HG03378 (cell line): ENCODE measurements around the gene RAPGEF1.
"Not testable (repeated sequence)": the region's sequence is repeated elsewhere in the genome, so short reads cannot be mapped to it uniquely, and the experiment has no call there.

Experiments used
- ATAC-seq: cut with Tn5 transposase; IDR thresholded peaks from one replicate; pipeline ENCODE4 v1.9.1; 2021; ENCODE audit warnings: mild to moderate bottlenecking, moderate library complexity; ENCODE audit not compliant: unreplicated experiment

RAPGEF1 gene

DNA sequence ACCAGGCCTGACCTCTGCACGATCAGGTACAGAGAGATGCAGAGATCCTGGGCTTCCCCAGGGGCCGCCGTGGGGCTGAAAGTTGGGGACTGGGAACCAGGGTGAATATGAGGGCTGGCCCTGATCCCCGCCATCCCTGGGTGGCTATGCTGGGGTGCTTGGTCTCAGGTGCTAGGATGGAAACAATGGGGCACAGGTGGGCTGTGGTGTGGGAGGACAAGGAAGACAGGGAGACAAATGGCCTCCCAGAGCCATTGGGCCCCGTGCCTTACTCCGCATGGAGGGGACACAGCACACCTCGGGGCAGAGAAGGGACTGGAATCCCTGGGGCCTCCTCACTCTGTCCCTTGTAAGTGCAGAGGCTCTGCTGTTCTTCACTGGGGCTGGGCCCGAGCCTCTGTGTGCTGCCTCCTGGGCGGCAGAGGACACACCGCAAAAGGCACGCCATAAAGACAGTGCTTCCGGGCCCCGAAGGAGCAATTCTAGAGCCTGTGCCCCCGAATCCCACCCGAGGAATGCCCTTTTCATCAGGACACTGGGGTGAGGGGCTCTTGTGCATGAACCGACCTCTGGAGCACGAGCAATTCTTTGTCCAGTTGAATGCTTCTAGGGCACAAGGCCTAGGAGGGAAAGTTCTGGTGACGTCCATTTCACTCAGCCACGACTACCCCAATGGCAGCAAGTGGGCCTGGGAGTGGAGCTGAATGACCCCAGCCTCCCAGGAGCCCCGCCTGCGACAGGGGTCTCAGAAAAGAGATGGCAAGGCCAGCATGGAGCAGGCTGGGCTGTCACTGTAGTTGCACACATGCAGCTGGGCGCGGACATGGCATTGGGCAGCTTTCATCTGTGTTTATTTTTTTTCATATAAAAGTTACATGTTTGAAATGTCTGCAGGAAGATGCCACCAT is 163.7 kb downstream of the RAPGEF1 start:
- ATAC-seq = no peak

DNA sequence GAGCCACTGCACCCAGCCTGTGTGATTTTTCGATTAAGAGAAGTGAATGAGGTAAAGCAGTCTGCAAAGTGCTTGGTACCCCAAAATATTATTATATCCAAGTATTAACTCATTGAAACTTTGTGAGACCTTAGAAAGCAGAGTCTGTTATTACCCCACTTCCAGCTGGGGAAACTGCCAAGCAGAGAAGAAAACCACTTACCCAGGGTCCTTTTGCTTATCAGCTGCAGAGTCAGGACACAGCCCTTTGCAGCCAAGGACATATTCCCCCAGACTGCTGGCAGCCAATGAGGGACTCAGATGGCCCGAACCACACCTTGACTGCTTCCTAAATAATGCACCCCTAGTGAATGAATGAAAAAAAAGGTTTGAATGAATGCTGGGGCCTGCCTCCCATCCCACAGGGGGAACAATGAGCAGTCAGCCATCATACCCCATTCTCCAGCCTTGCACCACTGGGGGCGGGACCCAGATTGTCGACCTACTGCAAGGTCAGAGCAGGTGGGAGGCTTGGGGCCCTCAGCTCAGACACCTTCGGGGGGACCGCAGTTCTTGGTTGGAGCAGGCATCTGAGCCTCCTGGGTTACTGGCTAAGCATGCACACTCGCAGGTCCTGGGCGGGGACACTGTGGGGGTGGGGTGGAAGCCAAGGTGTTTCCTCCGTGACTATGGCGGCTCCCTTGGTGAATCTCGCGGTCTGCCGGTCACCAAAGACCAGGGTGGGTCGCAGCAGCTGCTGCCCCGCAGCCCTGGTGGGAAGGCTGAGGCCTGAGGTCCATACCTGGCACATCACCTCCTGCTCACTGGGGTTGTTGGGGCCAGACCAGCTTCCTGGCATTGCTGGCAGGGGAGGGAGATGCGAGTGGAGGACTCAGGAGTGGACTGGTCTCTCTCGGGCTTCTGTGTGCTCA is 164.9 kb downstream of the RAPGEF1 start:
- no peak for ATAC-seq

DNA sequence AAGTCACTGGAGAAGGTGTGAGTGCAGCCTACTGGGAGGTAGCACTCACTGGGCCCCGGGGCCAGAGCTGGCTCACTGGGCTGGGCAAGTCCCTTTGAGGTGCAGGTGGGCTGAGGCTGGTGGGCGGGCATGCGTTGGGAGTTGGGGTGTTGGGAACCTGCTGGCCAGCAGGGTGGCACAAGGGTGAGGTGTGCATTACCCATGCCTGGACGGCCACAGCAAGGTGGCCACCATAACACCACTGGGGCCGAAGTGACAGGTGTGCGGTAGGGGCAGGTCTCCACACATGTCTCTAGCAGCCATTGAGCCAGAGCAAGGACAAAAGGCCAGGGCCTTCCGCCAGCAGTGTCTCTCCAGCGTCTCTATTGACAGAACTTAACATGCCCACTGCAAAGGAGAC is 172.0 kb downstream of the RAPGEF1 start:
- no peak for ATAC-seq

DNA sequence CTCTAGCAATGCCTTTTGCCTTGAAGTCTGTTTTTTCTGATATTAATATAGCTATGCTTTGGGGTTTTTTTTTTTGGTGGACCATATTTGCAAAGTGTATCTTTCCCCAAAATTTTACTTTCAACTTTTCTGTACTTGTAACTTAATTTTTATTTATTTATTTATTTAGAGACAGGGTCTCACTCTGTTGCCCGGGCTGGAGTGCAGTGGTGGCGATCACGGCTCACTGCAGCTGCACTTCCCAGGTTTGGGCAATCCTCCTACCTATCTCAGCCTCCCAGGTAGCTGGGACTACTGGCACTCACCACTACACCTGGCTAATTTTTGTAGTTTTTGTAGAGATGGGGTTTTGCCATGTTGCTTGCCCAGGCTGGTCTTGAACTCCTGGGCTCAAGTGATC is 173.7 kb downstream of the RAPGEF1 start:
- ATAC-seq = no peak

DNA sequence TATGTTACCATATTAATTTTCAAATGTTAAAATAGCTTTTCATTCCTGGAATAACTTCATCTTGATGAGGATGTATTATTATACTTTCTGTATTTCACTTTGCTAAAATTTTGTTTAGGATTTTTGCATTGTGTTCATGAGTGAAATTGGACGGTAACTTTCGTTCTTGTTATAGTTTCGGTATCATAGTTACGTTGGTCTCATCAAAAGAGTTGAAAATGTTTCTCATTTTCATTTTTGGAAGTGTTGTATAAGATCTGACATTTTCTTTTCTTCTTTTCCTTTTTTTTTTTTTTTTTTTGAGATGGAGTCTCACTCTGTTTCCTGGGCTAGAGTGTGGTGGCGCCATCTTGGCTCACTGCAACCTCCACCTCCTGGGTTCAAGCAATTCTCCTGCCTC is 174.5 kb downstream of the RAPGEF1 start:
- no peak for ATAC-seq

DNA sequence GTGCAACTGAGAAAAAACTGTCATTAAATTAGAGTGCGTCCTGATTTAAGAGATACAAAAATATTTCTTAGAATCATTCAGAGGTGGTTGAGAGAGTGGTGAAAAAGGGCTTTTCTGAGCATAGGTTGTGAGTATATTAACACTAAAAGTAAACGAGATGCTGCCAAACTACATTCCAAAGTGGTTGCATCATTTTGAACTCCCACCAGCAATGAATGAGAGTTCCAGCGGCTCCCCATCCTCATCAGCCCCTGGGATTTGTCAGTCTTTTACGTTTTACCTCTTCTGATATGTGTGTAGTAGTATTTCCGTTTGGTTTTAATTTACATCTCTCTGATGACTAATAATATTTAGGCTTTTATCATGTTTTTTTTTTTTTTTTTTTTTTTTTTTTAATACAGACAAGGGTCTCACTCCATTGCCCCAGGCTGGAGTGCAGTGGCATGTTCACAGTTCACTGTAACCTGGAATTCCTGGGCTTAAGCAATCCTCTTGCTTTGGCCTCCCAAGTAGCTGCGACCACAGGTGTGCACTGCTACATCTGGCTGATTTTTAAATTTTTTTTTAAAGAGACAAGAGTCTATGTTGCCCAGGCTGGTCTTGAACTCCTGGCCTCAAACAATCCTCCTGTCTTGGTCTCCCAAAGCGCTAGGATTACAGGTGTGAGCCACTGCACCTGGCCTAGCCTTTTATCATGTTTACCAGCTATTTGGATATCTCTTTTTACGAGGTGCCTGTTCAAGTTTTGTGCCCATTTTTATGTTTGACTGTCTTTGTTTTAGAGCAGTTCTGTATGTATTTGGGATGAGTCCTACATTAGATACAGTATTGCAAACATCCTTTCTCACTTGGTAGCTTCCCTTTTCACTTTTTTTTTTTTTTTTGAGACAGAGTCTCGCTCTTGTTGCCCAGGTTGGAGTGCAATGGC is 177.6 kb downstream of the RAPGEF1 start:
- ATAC-seq = no peak

DNA sequence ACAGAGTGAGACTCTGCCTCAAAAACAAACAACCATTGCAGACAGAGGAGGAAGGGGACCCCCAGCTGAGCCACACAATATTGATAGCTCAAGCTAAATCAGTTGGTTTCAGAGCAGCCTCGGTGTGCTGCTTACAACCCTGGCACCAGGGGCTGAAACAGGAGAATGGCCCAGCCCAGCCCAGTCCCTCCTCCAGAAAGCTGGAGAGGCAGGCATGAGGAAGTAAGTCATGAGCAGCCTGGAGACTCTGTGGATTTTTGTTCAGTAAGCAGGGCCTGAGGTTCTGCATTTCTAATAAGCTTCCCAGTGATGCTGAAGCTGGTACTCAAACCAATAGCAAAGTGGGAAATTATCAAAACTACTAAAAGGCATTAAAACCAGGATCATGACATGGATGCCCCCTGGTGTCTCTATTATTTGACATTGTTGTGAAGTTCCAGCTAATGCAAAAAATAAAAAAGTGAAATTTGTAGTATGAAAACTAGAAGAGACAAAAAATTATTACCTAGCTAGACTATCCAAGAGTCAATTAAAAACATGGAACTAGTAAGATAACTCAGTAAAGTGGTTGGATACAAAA is 180.4 kb downstream of the RAPGEF1 start:
- no peak for ATAC-seq

DNA sequence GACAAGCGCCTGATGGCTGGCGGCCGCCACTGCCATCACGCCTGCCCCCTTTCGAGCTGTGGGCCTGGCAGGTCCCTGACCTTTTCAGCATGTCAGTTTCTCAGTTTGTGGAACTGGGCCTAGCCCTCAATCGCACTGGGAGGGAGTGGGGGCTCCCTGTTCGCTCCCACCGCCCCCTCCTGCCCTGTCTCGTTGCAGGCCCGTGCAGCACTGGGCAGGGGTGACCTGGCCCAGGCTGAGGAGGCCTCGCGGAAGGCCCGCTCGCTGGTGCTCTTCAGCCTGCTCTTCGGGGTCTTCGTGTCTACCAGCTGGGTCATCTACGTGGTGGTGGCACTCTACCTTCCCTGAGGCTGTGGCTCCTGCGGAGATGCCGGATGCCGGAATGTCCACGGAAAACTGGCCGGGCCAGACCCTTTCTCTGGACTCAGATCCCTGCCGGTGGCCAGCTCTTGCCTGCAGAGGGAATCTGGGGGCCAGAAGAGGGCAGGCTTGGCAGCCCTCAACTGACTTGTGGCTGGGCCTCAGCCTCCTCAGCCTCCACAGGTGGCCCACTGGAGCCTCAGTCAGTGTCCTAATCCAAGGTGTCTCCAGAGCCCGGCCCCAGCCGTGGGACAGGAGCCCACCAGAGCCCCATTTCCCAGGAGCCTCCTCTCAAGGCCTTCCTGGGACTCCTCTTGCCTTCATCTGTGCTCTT is 181.9 kb downstream of the RAPGEF1 start:
- ATAC-seq = no peak

DNA sequence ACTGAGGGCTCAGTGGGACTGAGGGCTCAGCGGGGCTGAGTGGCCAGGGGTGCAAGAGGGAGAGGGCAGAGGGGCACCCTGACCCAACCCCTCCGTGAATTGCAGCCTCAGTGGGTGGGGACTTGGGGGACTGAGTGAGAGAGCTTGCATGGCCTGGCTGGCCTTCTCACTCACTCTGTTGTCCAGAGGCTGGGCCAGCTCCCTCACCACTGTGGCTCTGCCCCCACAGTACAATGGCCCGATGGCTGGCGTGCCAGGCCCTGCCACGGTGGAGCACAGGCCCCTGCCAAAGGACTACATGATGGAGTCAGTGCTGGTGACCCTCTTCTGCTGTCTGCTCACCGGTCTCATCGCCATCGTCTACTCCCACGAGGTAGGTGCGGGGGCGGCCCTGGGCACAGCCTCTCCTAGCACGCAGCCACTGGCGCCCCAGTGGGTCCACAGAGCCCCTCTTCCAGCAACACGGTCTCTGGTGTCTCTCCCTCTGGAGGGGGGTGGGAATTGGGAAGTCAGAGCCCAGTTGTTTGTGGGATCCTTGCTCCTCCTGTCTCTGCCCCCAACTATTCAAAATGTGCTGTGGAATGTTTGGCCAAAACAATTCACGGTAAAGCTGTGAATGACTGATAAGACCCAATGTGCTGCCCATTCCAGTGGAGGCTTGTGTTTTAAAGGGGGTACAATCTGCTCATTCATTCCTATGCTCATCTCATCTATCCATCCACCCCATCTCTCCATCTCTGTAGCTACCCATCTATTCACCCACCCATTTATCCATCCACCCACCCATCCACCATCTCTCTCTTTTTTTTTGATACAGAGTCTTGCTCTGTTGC is 183.8 kb downstream of the RAPGEF1 start:
- ATAC-seq = no peak

DNA sequence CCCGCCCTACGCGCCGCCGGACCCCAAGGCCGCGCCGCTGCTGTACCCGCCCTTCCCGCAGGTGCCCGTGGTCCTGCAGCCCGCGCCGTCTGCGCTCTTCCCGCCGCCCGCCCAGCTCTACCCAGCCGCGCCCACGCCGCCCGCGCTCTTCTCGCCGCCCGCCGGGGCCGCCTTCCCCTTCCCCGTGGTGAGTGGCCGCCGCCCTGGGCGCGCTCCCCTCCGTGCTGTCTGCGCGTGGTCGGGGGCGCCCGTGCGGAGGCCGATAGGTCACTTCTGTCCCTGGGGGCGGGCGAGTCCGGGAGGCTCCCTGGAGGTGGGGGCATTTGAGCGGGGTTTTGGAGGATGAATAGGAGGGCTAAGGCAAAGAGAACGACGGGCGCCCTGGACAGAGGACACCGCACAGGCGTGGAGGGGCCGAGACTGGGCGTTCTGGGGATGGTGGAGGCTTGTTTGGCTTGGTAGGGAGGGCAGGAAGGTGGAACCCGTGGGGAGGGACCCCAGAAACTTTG is 185.0 kb downstream of the RAPGEF1 start:
- no peak for ATAC-seq

DNA sequence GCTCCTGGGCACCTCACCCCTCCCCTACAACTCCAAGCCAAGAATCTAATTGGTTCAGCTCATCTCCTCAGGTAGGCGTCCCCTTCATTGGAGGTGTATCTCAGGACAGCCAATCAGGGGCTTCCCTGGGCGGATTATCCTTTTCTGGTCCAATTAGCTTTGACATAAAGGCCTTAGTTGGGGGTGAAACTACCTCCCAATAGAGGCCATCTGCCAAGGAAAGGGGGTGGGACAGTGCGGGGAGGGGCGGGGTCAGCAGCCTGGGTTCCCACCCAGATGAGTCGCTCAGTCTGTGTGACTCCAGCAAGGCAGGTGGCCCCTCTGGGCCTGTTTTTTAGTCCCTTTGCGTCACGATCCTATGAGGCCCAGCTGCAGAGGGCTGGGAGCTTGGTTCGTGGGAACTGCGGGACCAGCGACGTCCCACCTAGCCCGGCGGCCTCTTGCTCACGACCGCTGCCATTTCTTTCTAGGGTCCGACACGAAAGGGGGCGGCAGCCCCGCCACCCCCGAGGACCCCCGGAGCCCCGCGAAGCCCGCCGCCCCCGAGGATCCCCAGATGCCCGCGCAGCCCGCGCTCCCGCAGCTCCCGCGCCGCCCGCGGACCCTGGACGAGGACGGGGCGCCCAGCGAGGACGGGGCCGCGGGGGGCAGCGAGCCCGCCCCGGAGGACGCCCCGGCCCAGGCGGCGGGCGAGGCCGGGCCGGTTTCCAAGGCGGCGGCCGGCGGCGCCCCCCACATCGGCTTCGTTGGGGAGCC is 185.6 kb downstream of the RAPGEF1 start:
- no peak for ATAC-seq

DNA sequence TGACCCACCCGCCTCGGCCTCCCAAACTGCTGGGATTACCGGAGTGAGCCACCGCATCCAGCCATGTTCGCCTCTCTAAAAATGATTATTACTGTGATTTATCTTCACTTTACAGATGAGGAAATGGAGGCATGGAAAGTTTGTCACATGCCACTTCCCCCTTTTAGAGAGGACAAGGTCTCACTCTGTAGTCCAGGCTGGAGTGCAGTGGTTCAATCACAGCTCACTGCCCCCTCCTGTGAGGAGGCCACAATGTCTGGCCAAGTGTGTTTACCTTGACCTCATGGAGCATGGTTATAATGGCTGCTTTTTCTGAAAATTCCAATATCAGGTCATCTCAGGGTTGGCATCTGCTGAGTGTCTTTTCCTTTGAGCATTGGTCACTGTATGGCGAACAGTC is 187.8 kb downstream of the RAPGEF1 start:
- no peak for ATAC-seq

DNA sequence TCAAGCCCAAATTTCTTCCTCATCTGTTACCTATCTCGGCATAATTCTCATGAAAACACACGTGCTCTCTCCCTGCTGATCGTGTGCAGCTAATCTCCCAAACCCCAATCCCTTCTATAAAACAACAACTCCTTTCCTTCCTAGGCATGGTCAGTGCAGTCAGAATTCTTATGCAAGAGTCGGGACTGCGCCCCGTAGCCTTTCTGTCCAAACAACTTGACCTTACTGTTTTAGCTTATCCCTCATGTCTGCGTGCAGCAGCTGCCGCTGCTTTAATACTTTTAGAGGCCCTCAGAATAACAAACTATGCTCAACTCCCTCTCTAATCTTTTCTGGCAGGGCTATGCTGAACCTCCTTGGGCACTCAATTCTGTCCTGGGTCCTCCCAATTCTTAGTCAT is 189.4 kb downstream of the RAPGEF1 start:
- ATAC-seq = not testable (repeated sequence)

DNA sequence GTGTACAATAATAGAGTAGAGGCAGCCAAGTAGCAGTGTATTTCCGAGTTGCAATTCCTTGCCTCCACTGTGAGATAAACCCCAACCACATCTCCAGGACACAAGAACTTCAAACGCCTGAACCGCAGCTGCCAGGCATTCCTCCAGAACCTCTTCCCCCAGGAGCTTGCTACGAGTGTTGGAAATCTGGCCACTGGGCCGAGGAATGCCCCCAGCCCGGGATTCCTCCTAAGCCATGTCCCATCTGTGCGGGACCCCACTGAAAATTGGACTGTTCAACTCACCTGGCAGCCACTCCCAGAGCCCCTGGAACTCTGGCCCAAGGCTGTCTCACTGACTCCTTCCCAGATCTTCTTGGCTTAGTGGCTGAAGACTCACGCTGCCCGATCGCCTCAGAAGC is 190.7 kb downstream of the RAPGEF1 start:
- not testable (repeated sequence) for ATAC-seq

DNA sequence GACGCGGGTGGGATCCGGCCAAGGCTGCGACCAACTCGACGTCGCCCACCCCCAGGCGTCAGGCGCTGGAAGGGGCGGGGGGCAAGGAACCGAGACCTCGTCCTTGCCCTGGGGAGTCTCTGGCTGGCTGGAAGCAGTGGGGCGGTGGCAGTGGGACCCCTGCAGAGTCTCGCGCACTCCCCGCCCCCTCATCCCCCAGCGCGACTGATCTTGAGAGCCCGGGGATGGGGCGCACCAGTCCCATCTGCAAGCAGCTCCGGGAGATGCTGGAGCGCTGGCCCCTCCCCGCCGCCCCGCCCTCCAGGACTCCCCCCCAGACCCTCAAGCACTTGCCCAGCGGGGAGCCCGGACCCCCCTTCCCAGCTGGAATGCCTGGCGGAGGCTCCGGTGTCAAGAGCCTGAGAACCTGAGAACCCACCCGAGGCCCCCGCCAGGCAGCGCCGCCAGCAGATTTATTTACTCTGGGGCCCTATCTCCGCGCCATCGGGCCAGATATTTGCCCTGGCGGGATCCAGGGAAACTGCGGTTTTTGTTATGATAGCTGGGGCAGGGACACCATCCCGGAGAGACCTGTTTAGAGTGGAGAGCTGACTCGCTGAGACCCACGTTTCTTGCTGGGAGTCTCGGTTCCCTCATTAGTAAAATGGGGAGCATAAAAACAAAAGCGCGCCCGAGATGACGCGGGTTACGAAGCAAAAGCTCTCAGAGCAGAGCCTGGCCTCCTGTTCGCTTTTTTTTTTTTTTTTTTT is 193.4 kb downstream of the RAPGEF1 start:
- no peak for ATAC-seq

DNA sequence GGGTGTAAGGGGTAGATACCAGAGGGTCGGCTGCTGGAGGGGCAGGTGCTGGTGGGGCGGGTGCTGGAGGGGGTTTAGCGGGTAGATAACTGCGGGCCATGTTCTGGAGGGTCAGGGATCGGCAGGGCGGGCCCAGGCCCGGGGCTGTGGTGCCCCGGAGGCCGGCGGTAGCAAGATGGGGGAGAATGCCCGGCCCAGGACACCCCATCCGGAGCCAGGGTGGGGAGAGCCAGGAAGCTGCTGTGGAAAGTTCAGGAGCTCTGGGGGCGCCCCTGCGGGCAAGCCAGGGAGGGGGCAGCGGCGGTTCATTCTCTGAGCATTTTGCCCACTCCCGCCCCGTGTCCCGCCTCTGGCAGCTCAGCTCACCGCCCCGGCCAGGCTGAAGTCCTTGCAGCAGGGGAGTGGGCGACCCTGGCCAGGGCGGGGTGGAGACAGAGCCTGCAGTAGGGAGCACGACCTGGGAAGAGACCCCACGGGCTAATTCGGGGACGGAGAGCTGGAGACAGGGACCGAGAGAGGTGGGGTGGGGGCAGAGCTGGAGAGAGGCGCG is 194.0 kb downstream of the RAPGEF1 start:
- ATAC-seq = no peak
